Aorta (tissue), 5 donors: ENCODE results near the gene CLDN20. TPM values are rescaled to one million over a fixed set of nuclear protein-coding genes. Genes with fewer than 3 reads are reported as not detected.

ENCODE experiments used
- ATAC-seq: fragments of 200-7000 bp; cut with Tn5 transposase; one replicate; pipeline ENCODE4 v1.9.1; 2022; ENCODE audit warnings: moderate library complexity; ENCODE audit not compliant: low FRiP score
- DNase-seq, 2 donors: peaks; one replicate each; pipeline ENCODE4 v3.0.0-alpha.2; 2020
- H3K27ac ChIP-seq, 2 donors: one replicate each; pipeline ENCODE4 v1.5.1; 2013; ENCODE audit warnings: low read length in 2 of 2, mild to moderate bottlenecking in 2 of 2, moderate library complexity in 2 of 2, control low read depth in 1 of 2, inconsistent platforms in 1 of 2, low read depth in 1 of 2
- H3K27me3 ChIP-seq, 2 donors: one replicate each; pipeline ENCODE4 v1.6.1; 2013; ENCODE audit warnings: control low read depth in 1 of 2, low read length in 1 of 2, mild to moderate bottlenecking in 1 of 2, moderate library complexity in 1 of 2; ENCODE audit not compliant: insufficient read depth in 2 of 2, control insufficient read depth in 1 of 2
- H3K36me3 ChIP-seq, 2 donors: one replicate each; pipeline ENCODE4 v1.6.1; 2013; ENCODE audit warnings: control low read depth in 1 of 2, low read length in 1 of 2, mild to moderate bottlenecking in 1 of 2; ENCODE audit not compliant: insufficient read depth in 2 of 2, control insufficient read depth in 1 of 2
- H3K4me1 ChIP-seq, 2 donors: one replicate each; pipeline ENCODE4 v1.6.1; 2013; ENCODE audit warnings: low read length in 2 of 2, control low read depth in 1 of 2, mild to moderate bottlenecking in 1 of 2, moderate library complexity in 1 of 2; ENCODE audit not compliant: insufficient read depth in 2 of 2, control insufficient read depth in 1 of 2
- H3K4me3 ChIP-seq, 2 donors: one replicate each; pipeline ENCODE4 v1.5.1; 2013; ENCODE audit warnings: low read length in 2 of 2, control low read depth in 1 of 2, mild to moderate bottlenecking in 1 of 2
- H3K9me3 ChIP-seq: one replicate; pipeline ENCODE4 v1.6.1; 2013; ENCODE audit warnings: mild to moderate bottlenecking, low read length; ENCODE audit not compliant: control insufficient read depth
- WGBS, 2 donors: extraction: QIAGEN DNeasy Blood & Tissue Kit; methylation state at CpG; one replicate each; pipeline ENCODE4 v1.1.7; 2013; 5-methylcytosine and 5-hydroxymethylcytosine counted together
- intact Hi-C, 2 donors: fragments of 100-400 bp; cut with DNase I; formaldehyde crosslinking; loops; one replicate each; pipeline versions ENCODE4 v1.14.2 to v1.15.0; 2022
- polyA plus RNA-seq, 2 donors: library from polyadenylated mRNA; stranded (reverse); fragments of 200-250 nt; gene quantifications; one replicate each; pipeline ENCODE4 v1.2.3, GENCODE V29; 2013
- total RNA-seq, 2 donors: library from RNA; stranded (reverse); fragmentation: NEBNext Ultra II Directional; extraction: Animal tissue kit (Norgen Biotek cat#: 25700); gene quantifications; one replicate each; pipeline ENCODE4 v1.2.1, GENCODE V29; 2021
- donor health status: healthy with polysubstance abuse.
- donor health status: Bipolar disorder and iron deficiency.
- donor health status: DM: no; HTN: no; CAD: no.
- donor health status: DM: no; HTN: no; CAD: no.
- donor health status: DM: yes; HTN: yes; CAD: no.

The CLDN20 gene
- total and polyA plus RNA-seq, 4 donors, result not detected

DNA sequence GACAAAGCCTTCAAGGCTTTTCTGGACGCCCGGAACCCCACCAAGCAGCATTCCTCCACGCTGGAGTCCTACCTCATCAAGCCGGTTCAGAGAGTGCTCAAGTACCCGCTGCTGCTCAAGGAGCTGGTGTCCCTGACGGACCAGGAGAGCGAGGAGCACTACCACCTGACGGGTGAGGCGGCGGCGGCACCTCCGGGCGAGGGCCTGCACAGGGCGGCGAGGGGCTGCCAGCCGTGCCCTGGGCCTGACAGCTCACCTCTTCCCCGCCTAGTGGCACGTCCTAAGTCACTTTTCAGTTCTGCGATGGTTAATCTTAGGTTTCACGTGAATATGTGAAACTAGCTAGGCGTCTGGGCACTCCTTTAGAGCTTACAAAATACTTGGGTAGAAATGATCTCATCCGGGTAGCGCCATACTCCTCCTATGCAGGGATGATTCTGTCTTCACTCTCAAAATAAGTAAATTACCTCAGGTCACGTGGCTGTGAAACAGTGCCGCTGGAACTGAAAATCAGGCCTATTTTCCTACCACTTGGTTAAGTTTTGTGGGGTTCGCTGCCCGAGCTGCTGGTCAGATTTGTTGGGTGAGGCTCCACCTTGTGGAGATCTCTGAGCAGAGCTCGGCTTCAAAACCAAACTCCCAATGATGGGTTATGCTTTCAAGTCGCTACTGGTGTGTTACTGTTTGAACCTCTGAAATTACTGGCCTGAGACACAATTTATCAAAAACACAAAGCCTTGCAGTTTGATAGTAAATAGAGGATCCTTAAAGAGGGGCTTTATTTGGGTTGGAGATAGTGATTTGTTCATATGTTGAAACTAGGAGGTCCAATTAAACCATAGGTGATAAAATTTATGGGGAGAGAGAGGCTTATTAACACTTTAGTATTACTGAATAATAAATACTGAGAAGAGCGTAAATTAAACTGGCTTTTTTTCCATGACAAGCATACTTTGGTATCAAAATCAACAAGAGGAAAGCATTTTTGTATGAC, 15.5 kb upstream of the CLDN20 start:
- Histone ChIP-seq H3K27ac (peak overlapping the region in 1 of 2 donors; percentile 2), H3K9me3 (no peaks in the 10 kb centered on the region), H3K4me1 (no peaks in the 10 kb centered on the region), H3K36me3 (peaks cover 0 to 5% of the 10 kb centered on the region in 2 donors), H3K27me3 (no peaks in the 10 kb centered on the region), H3K4me3 (peak overlapping the region in 1 of 2 donors; percentile 0)
- intact Hi-C loops, result loop anchor here (1.0 to 10.0 kb wide), 4 partner anchors 71 to 384 kb away; no protein-coding TSS in a partner anchor
- DNase-seq, result peak in 1 of 2 donors; percentile 66
- ATAC-seq, result peak; percentile 83
- 42 to 61% methylated on average over 30 of the region's 30 CpGs for WGBS, 2 donors

DNA sequence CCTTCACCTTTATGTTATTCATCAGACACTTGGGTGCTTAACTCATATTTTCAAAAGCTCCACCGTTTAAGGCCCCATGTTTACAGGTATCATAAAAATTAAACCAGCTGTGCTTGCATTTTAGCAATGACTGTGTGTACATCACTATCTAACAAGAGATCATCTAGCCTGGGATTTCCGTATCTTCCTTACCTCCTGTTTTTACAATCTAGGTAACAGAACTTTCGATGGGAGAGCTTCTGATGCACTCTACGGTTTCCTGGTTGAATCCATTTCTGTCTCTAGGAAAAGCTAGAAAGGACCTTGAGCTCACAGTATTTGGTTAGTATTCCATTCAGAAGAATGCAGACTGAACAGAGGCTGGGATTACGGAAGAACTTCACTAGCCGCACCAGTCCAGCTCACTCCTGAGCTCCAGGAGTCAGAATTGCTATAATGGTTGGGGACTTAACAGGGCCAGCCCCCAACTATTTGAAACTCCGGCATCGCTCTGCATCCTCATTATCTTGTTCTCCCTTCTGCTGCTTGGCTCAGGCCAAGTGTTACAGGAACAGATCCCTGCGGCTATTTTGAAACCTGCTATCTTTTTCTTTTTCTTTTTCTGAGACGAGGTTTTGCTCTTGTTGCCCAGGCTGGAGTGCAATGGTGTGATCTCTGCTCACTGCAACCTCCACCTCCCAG, 13.0 kb upstream of the CLDN20 start:
- intact Hi-C loops, result no loop called here
- H3K36me3 ChIP-seq, result peaks cover 0 to 8% of the 10 kb centered on the region in 2 donors
- WGBS, 2 donors, result 91 to 92% methylated on average over 10 of the region's 10 CpGs

GRCh38 chr6:155252581-155252980, 11.2 kb upstream of the CLDN20 start:
- H3K36me3 ChIP-seq, result peaks cover 1 to 7% of the 10 kb centered on the region in 2 donors
- H3K27ac ChIP-seq, result no peak overlapping the region
- no peaks in the 10 kb centered on the region for H3K27me3 ChIP-seq
- no peak for ATAC-seq
- H3K4me3 ChIP-seq, result no peak overlapping the region
- intact Hi-C loops, result no loop called here
- 94 to 96% methylated on average over 8 of the region's 8 CpGs for WGBS, 2 donors
- H3K4me1 ChIP-seq, result no peaks in the 10 kb centered on the region
- H3K9me3 ChIP-seq, result no peaks in the 10 kb centered on the region
- DNase-seq, result no peak

More for the DNA sequence above, 13.0 kb upstream of the CLDN20 start:
- no peak for DNase-seq
- Histone ChIP-seq H3K4me3 (no peak overlapping the region), H3K4me1 (no peaks in the 10 kb centered on the region), H3K9me3 (no peaks in the 10 kb centered on the region), H3K27ac (no peak overlapping the region), H3K27me3 (no peaks in the 10 kb centered on the region)
- ATAC-seq, result no peak

GRCh38 chr6:155253337-155253736, 10.5 kb upstream of the CLDN20 start:
- DNase-seq (no peak), ATAC-seq (no peak)
- Histone ChIP-seq H3K9me3 (no peaks in the 10 kb centered on the region), H3K27ac (no peak overlapping the region), H3K36me3 (peaks cover 1 to 7% of the 10 kb centered on the region in 2 donors), H3K4me1 (no peaks in the 10 kb centered on the region), H3K4me3 (no peak overlapping the region), H3K27me3 (no peaks in the 10 kb centered on the region)
- intact Hi-C loops, result no loop called here
- WGBS, 2 donors, result 44 to 48% methylated on average over 1 of the region's 1 CpG

GRCh38 chr6:155254139-155254538, 9.7 kb upstream of the CLDN20 start:
- WGBS, 2 donors, result 87 to 93% methylated on average over 10 of the region's 10 CpGs
- H3K27ac ChIP-seq, result no peak overlapping the region
- ATAC-seq, result no peak
- H3K9me3 ChIP-seq, result no peaks in the 10 kb centered on the region
- no peaks in the 10 kb centered on the region for H3K27me3 ChIP-seq
- intact Hi-C loops, result no loop called here
- no peaks in the 10 kb centered on the region for H3K4me1 ChIP-seq
- H3K36me3 ChIP-seq, result peaks cover 7 to 8% of the 10 kb centered on the region in 2 donors
- H3K4me3 ChIP-seq, result no peak overlapping the region
- DNase-seq, result no peak

- no peaks in the 10 kb centered on the region for H3K27me3 ChIP-seq
- H3K9me3 ChIP-seq, result no peaks in the 10 kb centered on the region
- H3K4me3 ChIP-seq, result no peak overlapping the region
- intact Hi-C loops, result no loop called here
- no peak overlapping the region for H3K27ac ChIP-seq
- no peak for ATAC-seq
- H3K4me1 ChIP-seq, result no peaks in the 10 kb centered on the region
- WGBS, 2 donors, result 70 to 81% methylated on average over 13 of the region's 13 CpGs
- no peak for DNase-seq
- H3K36me3 ChIP-seq, result peaks cover 5 to 8% of the 10 kb centered on the region in 2 donors
Observed at GRCh38 chr6:155256122-155256795, 7.6 kb upstream of the CLDN20 start.

- Histone ChIP-seq H3K4me1 (no peaks in the 10 kb centered on the region), H3K4me3 (no peak overlapping the region), H3K27me3 (no peaks in the 10 kb centered on the region), H3K27ac (no peak overlapping the region), H3K9me3 (no peaks in the 10 kb centered on the region), H3K36me3 (peaks cover 5 to 8% of the 10 kb centered on the region in 2 donors)
- WGBS, 2 donors, result 91 to 93% methylated on average over 9 of the region's 9 CpGs
- intact Hi-C loops, result no loop called here
- DNase-seq (no peak), ATAC-seq (no peak)
Observed at GRCh38 chr6:155257796-155258195, 6.0 kb upstream of the CLDN20 start.

DNA sequence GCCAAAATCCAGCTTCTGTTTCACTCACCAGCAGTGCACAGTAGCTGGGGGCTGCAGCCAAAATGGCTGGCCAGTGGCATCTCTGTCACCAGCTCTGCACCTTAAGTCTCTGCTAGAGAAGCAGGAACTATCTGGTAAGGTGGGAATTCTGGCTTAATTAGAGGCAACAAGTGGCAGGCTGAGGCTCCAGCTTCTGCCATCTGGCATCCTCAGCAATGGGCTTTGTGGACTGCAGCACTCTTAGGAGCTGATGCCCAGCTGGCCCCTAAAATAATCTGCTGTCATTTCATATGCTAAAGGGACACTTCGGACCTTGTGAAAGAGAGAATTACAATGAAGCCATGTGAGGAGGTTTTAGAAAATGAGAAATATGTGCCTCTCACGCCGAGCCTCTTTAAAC, 4.6 kb upstream of the CLDN20 start:
- intact Hi-C loops, result no loop called here
- H3K4me3 ChIP-seq, result no peak overlapping the region
- no peak for ATAC-seq
- DNase-seq, result no peak
- no peaks in the 10 kb centered on the region for H3K27me3 ChIP-seq
- peaks cover 4 to 8% of the 10 kb centered on the region in 2 donors for H3K36me3 ChIP-seq
- 94 to 96% methylated on average over 3 of the region's 3 CpGs for WGBS, 2 donors
- H3K4me1 ChIP-seq, result no peaks in the 10 kb centered on the region
- no peaks in the 10 kb centered on the region for H3K9me3 ChIP-seq
- no peak overlapping the region for H3K27ac ChIP-seq
